HG03378 (cell line): ENCODE results near the gene ETV3.
"Not testable (repeated sequence)": the region's sequence is repeated elsewhere in the genome, so short reads cannot be mapped to it uniquely, and the experiment has no call there.

Source experiments
- ATAC-seq: cut with Tn5 transposase; IDR thresholded peaks from one replicate; pipeline ENCODE4 v1.9.1; 2021; ENCODE audit warnings: mild to moderate bottlenecking, moderate library complexity; ENCODE audit not compliant: unreplicated experiment

The ETV3 gene

DNA sequence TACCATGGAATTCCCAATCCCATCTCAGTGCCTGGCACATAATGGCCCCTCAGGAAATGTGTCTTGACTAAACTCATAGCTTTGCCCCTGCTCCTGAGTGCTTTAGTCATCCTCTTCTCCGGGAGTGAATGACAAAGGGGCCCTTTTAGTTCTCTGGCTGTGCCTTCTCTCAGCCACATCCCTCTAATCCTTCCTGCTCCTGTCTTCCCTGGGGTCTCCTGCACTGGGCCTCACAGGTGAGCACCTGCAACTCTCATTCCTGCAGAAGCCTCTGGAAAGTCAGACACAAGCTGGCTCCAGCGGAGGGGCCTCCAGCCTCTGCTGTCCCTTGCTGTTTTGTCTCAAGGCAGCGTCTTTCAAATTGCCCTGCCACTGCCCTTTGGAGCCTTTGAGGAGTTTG is 24.6 kb downstream of the ETV3 start:
- ATAC-seq: no peak

DNA sequence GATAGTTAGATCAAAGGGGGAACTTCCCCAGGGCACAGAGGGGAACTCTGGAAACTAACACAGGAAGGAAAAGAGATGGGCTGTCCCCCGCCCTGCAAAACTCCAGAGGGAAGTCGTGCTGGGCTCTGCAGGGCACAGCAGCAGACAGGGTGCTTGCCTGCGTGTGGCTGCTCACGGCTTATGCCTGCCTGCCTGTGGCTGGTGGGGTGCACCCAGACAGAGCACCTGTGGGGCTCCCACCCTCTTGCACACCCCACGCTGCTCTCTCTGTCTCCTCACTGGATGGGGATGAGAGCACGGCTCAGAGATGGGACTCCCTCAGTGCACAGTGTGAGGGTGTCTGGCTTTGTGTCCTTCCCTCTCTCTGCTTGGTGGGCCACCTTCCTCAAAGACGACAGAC is 25.1 kb downstream of the ETV3 start:
- ATAC-seq: no peak

DNA sequence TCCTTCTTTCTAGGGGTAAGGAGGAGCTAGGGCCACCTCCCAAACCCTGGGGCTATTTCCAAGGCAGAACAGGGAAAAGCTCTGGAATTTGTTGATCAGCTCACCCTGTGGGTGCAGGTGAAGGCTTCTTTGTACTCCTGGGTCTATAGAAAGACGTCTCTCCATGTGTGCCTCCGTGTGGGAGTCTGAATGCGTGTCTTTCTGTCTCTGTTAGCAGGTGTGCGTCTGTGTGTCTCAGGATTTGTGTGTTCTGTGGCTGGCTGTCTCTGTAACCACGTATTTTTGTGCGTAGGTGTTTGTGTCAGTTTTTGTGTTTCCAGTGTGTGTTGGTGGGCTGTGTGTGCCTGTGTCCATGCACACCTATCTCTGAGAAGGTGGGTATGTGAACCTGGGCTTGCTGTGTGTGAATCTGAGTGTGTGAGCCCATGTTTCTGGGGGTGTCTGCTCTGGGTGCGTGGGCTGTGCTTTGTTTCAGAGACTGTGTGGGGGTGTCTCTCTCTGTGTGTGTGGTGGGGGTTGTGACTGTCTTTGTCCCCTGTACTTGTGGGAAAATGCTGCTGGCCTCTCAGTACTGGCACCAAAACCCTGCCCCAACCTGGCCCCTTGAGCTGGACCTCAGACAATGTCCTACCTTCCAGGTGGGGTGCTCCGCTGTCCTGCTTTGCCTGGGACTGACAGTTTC is 25.9 kb downstream of the ETV3 start:
- no peak for ATAC-seq

DNA sequence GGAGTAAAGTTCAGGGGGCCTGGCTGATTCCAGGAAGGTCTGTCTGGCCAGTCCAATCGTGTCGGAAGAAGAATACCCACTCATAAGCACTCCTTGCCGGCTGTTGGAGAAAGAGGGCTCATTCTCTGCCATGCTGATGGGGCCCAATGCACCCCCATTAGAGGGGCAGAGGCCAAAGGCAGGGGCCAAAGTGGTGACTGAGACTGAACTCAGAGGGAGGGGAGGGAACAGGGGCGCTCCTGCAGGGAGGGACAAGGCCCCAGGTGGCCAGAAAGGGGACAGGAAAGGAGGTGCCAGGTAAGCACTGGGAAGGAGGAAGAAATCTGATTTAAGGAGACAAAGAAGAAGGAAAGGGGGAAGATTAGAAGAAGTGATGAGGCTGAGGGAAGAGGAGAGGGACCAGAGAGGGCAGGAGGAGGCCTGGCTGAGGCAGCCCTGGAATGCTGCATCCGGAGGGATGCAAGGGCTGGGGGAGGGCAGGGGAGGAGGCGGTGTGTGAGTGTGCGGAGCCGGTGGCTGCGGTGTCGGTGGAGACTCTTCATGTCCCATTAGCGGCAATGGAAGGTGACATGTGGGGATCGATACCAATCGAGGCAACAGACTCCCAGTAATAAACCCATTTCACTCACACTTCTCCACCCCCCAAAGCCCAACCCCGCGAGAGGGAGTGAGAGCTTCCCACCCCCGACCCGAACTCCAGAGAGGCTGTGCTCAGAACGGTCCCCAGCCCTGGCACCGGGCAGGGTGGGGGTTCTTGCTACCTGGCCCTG is 26.6 kb downstream of the ETV3 start:
- ATAC-seq: no peak

DNA sequence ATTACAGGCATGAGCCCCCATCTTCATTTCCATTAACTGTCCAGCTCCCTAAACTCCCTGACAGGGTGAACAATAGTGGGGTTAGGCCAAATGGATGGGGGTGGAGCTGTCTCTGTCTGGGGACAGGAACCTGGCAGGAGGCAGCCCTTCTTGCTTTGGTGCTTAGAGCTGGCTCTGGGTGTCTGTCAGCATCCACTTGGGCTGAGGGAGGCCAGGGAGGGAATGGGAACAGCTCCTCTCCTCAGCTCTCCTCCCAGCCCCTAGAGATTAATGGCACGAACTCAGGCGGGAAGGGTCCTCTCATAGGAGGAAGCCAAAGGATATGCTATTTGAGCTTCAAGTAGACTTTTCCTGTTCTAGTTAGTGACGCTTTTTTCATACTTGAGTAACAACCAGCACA is 27.5 kb downstream of the ETV3 start:
- no peak for ATAC-seq

DNA sequence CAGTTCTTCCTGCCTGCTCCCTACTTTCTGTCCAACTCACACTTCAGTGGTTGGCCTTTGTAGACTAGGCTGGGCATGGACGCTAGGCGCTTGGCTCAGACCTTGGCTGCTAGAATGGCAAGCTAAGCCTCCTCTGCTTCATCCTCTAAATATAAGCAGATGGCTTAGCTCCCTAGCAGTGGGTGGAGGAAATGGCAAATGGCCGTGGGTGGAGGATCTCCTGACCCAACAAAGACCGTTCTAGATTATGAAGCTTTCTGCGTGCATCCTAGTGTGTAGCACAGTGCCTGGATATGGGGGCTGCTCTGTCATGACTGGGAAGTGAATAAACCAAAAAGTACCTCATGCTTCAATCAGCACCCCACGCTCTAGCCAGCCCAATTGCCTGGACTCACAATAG is 28.2 kb downstream of the ETV3 start:
- ATAC-seq: no peak

DNA sequence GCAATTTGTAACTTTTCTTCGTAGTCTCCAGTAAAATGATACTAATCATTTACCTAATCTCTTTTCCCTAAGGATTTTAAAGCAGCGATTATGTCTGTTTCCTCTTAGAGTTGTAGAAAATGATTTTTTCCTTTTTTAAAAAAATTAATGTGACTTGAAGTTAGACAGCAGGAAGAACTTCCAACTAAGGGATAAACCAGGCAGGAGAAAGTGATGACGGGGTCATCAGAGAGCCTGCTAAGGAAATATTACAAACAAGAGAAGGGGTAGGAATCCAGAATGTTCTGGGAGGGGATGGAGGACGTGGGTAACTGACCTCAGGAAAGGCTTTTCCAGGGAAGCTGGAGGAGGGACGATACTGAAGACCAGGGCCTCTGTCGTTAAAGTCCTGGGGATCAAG is 29.7 kb downstream of the ETV3 start:
- ATAC-seq: no peak

DNA sequence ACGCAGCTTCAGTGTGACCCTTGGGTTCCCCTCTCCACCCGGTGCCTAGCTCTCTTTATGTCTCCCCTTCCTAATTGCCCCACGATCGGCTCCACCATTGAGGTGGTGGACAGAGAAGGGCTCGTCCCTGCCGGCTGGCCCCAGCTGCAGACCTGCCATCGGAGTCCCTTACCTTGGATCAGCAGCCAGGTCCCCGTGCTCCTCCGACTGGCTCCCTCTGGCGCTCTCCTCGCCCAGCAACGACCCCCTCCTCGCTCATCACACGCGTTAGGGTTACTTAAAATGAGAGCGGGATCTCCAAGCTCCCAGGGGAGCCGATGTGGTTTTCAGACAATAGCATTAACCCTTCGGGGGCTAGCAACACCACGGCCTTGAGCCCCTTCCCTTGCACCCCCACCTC is 30.5 kb downstream of the ETV3 start:
- ATAC-seq: no peak

DNA sequence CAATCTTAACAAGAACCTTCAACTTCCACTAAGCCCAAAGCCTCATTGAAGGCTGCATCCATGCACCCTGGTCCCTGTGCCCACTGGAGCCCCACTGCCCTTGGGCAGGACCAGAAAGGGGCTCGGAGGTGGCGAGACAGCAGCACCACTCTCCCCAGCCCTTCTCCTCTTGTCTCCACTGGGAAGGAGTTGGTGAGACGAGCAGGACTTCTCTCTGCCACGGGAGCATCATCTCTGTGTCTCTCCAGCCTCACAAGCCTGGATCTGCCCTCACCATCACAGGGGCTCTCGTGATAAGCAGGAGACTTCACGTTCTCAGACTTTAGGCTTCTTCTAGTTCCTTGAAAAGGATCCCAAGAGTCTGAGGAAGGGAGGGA is 31.4 kb downstream of the ETV3 start:
- no peak for ATAC-seq

DNA sequence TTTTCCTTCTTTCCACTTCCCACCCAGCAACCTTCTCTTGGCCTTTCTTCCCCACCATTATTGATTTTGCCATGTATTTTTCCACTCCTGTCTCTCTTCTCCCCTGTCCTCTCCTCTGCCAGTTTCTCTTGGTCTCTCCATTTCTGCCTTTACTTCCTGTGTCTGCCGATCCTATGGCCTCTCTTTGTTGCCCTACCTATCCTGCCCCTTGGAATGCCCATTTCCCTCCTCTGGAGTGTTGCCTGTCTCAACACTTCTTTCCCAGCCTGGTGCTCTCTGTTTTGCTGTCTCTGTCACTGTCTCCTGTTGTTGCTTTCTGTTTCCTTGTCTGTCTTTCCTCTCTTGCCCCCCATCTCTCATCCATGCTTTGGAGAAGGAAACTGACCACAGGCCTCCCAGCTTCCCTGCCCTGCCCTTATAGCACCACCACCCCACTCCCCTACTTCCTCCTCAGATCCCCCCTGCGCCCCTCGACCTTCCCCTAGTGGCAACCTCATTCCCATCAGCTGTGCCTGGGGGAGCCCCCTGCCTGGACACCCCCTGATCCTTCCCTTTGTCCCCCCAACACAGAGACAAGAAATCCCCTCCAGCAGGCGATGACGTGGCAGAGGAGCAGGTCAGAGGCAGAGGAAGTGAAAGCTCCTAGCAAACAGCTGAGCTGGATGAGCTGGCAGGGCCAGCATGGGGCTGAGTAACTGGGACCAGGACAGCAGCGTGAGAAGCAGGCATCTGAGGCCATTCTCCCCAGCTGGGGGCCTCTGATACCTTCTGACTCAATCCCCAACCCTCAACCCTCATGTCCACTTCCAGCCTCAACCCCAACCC is 32.0 kb downstream of the ETV3 start:
- peak; percentile 85 for ATAC-seq

DNA sequence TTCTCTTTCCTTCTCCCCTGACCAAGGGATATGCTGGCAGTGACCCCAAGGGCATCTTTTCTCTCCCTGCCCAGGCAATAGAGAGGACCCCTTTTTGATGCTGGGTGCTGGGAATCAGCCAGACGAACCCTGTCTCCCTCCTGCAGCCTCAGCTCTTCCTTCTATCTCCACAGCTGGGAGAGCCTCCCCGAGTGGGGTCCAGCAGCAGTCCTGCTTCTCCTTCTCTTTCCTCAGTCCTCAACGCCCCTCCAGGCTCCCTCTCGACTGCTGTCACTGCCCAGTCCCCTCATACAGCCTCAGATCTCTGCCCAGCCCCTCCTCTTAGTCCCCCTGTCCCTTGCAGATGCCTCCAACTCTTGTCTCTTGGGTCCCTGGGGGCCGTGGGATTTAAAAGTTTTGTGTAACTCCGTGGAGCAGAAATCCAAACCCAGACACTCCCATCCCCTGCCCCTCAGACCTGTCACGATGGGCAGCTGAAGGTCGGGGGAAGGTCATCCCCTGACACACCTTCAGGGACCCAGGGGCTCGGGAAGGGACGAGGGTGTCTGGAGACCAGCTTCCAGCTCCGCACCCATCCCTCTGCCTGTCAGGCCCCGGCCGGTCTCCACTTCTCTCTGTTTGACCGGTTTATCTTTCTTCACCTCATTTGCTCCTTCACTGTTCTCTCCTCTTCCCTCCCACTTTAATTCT is 32.8 kb downstream of the ETV3 start:
- no peak for ATAC-seq

DNA sequence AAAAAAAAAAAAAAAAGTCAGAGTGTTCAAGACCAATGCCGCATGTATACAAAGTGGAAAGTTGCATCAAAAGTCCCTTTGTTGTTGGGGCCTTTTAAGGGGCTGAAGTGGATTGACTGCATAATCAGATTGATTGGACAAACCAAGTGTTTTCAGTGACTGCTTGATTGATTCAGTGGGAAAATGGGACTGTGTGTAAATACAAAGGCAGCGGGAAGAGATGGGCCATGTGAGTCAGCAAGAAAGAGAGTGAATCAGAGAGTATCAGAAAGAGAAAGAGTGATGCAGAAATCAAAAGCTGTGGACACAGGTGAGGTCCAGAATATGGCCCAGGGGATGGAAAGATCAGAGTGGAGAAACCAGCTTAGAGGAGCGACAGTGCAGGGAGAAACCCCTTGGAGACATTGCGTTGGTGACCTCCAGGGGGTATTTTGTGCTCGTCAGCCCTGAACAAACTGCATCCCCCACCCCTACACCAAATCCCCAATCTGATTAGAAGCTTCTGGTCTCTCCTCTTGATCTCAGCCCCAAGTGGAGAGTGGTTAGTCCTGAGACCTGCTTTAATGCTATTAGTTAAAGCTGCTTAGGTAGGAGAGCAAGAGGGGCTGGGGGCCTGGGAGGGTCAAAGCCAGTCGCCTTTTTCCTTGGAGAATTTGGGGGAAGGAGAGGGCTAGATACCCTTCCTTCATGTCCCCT is 33.4 kb downstream of the ETV3 start:
- ATAC-seq: no peak

DNA sequence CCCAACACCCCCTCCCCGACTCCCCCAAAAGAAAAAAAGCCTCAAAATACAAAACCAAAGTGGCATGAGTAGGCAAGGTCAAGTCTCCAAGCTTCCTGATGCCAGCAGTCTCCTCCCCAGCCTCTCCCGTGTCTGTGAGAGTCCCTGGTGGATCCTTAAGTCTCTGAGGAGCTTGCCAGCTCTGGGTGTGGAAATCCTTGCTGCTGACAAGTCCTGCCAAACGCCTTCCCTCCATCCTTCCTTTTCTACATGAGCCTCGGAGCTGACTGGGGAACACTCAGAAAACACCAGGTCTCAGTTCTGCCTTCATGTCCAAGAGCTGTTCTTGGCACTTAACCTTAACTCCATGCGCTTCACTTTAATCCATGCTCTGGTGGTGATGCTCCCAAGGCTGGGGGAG is 34.9 kb downstream of the ETV3 start:
- ATAC-seq: no peak

DNA sequence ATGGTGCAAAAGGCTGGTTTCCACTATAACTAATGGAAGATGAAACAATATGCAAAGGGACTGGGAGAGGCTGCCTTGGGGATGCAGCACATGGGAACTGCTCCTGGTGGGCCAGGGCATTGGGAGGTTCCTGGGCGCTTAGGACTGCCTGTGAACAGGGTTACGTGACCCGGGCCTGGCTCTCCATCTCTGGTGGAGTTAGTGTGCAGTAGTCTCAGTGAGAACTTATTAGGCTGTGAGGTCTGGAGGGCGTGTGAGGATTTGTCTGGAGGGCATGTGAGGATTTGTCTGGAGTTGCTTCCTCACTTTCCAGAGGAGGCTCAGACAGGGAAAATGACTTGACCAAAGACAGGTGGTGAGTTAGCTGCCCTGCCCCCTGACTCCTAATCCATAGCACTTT is 37.0 kb downstream of the ETV3 start:
- no peak for ATAC-seq

DNA sequence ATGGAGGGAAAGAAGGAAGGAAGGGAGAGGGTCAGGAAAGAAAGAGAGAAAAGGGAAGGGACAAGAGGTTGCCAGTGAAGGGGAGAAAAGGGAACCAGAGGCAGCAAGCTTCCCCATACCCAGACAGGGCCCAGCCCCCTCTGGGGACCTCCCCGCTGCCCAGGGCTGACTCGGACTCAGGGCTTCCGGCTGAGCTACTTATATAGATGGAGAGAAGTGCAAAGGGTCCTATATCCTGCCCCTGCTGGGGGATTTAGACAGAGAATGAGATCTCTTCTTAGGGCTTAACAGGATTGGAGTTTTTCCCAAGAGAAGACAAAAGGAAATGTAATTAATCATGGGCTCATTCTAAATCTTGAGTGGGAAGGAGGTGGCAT is 38.6 kb downstream of the ETV3 start, which contains the start of gene ETV3L:
TSS of gene ETV3L (minus strand) at position 176 of the 377 bp plus-strand sequence. CDS start 285 bp downstream, outside the sequence.
- no peak for ATAC-seq

DNA sequence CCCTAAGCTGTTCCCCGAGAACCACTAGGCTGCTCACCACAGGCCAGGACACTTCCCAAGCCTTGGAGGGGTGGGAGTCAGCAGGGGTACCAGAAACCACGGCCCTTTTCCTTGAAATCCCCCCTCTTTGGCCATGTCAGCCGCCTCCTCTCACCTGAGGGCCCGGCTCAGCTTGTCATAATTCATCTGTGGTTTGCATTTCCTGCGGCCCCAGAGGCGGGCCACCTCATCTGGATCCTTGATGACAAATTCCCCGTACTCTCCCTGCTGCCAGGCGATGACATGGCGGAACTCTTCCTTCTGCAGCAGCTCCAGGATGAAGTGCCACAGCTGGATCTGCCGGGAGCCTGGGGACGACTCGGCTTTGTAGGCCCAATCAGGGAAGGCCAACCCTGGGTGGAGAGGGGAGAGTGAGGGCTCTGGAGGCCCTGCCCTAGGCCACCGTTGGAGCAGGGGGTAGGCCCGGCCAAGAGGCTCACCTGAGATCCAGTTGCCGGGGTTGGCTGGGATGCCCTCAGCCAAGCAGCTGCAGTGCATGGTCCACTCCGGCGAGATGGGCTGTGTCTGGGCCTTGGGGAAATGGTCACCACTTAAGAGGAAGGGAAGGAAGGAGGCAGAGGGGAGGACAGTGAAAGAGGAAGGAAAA is 39.1 kb downstream of the ETV3 start:
- ATAC-seq: not testable (repeated sequence)

DNA sequence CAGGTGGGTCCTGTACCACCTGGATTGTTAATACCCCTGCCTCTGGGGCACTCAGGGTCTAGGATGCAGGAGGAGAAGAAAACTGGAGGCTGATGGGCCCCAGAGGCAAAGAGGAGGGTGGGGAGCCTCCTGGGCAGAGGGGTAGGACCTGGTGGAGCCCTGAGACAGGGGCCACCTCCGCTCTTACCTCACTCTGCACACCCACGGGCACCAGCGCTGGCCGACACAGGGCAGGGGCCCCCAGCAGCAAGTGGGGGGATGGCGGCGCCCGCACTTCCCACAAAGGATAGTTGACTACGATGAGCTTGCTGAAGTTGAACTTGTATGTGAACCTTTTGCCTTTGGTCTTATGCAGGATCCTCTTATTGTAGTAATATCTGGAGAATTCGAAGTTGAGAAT is 39.7 kb downstream of the ETV3 start:
- no peak for ATAC-seq

DNA sequence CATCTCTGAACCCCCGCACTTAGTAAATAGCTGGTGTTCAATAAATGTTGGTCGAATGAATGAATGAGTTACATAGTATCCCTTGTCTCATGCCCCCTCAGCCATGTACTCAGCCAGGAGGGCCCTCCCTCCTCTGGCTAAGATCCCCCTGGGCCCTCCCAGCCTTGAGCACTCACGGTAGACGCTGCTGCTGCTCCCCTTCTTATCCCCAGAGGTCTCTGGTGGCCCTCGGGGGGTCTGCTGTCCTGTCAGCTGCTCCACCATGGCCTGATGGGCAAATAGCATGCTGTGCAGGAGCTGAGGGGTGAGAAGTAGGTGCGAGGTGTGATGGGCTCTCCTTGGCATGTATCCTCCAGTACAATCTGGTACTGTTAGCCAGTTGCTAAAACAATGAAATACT is 40.5 kb downstream of the ETV3 start:
- no peak for ATAC-seq

DNA sequence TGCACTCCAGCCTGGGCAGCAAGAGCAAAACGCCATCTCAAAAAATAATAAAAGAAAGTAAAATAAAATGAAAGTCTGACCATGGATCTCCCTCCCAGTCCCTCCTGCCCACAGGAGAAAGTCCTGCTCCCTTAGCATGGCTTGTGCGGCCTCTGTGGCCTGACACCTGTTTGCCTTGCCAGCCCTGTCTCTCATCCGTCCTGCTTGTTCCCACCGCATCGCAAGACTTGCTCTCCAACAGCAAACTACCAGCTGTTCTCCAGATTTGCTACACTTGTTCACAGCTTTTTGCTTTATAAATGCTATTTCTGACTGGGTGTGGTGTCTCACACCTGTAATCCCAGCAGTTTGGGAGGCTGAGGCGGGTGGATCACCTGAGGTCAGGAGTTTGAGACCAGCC is 41.3 kb downstream of the ETV3 start:
- ATAC-seq: no peak

DNA sequence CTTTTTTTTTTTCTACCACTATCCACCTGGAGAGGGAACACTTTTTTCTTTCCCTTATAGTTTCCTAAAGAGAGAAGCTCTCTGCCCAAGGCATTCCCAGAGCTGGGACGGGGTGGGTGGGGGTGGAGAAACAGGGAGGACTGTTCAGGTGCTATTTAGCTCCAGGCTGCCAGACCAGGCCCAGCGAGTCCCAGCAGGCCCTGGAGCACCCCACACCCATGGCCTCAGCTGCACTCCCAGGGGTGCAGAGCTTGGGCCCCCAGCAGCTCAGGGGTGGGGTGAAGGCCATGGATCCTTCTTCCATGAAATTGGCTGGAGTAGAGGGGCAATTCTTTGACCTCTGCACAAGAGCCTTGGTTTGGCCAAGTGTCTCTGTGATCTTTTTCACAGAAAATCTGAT is 42.6 kb downstream of the ETV3 start:
- ATAC-seq: no peak
